ENCODE measurements around the gene LMF2. TPM values are rescaled to one million over a fixed set of nuclear protein-coding genes. Genes with fewer than 3 reads are reported as not detected.
"Not testable (repeated sequence)": the region's sequence is repeated elsewhere in the genome, so short reads cannot be mapped to it uniquely, and the experiment has no call there.

The LMF2 gene
- total RNA-seq, 1 experiment from 2014 or later = 54.2 TPM

DNA sequence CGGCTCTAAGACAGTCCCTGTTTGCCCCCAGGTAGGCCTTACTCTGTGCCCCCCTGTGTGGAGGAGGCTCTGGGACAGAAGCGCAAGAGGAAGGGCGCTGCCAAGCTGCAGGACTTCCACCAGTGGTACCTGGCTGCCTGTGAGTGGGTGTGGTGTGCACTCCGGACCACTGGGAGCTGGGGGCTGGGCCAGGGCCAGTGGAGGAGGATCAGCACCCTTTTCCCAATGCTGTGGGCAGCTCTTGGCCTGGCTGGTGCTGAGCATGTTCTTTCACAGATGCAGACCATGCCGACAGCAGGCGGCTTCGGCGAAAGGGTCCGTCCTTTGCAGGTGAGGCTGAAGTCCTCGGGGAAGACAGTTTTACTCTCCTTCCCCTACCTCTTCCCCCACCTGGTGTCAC lies 14.2 kb upstream of the LMF2 start:
- intact Hi-C loops (cut with micrococcal nuclease; ENCODE audit: unreplicated experiment) (no loop called here), in situ Hi-C loops (cut with HindIII; ENCODE audit: low pct_unique_long_range_greater_than_20kb, low sequenced_read_pairs) (no loop called here)
- CTCF ChIA-PET = no interaction called here
- Histone ChIP-seq H3K27ac (ENCODE audit: low read length) (no peak overlapping the region), H3K4me1 (ENCODE audit: control insufficient read depth, insufficient read depth, low read length) (no peaks in the 10 kb centered on the region), H3K4me3 (ENCODE audit: low read depth in 2 of 2, low read length in 2 of 2) (no peak overlapping the region), H3K9me3 (ENCODE audit: control insufficient read depth, insufficient read depth, low read depth, low read length) (no peaks in the 10 kb centered on the region), H3K36me3 (ENCODE audit: control insufficient read depth, insufficient read depth, low read length) (no peaks in the 10 kb centered on the region; the same call in 1 of the 2 replicates), H3K27me3 (ENCODE audit: control insufficient read depth, insufficient read depth, low read length) (no peaks in the 10 kb centered on the region)
- BruUV-seq (replicated peaks) = no TSS peak
- POLR2A ChIA-PET = no interaction called here
- DNase-seq (ENCODE audit: low read depth, low spot score) = no peak
- no peak for ATAC-seq
- no peak for TF ChIP-seq TCF7L2 (IDR thresholded peaks at IDR 0.05; ENCODE audit: low read depth, low read length)
- TF ChIP-seq, protein P1, sequence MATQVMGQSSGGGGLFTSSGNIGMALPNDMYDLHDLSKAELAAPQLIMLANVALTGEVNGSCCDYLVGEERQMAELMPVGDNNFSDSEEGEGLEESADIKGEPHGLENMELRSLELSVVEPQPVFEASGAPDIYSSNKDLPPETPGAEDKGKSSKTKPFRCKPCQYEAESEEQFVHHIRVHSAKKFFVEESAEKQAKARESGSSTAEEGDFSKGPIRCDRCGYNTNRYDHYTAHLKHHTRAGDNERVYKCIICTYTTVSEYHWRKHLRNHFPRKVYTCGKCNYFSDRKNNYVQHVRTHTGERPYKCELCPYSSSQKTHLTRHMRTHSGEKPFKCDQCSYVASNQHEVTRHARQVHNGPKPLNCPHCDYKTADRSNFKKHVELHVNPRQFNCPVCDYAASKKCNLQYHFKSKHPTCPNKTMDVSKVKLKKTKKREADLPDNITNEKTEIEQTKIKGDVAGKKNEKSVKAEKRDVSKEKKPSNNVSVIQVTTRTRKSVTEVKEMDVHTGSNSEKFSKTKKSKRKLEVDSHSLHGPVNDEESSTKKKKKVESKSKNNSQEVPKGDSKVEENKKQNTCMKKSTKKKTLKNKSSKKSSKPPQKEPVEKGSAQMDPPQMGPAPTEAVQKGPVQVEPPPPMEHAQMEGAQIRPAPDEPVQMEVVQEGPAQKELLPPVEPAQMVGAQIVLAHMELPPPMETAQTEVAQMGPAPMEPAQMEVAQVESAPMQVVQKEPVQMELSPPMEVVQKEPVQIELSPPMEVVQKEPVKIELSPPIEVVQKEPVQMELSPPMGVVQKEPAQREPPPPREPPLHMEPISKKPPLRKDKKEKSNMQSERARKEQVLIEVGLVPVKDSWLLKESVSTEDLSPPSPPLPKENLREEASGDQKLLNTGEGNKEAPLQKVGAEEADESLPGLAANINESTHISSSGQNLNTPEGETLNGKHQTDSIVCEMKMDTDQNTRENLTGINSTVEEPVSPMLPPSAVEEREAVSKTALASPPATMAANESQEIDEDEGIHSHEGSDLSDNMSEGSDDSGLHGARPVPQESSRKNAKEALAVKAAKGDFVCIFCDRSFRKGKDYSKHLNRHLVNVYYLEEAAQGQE (IDR thresholded peaks at IDR 0.05; ENCODE audit: insufficient read depth in 1 of 2, low read depth in 2 of 2, low read length in 1 of 2) = no peak
- TF ChIP-seq SIN3A (IDR thresholded peaks at IDR 0.05; ENCODE audit: borderline replicate concordance, insufficient read depth, low read depth, low read length) = no peak
- no peak for TF ChIP-seq POLR2AphosphoS5 (IDR thresholded peaks at IDR 0.05; ENCODE audit: low read depth, low read length)
- TF ChIP-seq, protein P2, sequence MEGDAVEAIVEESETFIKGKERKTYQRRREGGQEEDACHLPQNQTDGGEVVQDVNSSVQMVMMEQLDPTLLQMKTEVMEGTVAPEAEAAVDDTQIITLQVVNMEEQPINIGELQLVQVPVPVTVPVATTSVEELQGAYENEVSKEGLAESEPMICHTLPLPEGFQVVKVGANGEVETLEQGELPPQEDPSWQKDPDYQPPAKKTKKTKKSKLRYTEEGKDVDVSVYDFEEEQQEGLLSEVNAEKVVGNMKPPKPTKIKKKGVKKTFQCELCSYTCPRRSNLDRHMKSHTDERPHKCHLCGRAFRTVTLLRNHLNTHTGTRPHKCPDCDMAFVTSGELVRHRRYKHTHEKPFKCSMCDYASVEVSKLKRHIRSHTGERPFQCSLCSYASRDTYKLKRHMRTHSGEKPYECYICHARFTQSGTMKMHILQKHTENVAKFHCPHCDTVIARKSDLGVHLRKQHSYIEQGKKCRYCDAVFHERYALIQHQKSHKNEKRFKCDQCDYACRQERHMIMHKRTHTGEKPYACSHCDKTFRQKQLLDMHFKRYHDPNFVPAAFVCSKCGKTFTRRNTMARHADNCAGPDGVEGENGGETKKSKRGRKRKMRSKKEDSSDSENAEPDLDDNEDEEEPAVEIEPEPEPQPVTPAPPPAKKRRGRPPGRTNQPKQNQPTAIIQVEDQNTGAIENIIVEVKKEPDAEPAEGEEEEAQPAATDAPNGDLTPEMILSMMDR (IDR thresholded peaks at IDR 0.05) = no peak

DNA sequence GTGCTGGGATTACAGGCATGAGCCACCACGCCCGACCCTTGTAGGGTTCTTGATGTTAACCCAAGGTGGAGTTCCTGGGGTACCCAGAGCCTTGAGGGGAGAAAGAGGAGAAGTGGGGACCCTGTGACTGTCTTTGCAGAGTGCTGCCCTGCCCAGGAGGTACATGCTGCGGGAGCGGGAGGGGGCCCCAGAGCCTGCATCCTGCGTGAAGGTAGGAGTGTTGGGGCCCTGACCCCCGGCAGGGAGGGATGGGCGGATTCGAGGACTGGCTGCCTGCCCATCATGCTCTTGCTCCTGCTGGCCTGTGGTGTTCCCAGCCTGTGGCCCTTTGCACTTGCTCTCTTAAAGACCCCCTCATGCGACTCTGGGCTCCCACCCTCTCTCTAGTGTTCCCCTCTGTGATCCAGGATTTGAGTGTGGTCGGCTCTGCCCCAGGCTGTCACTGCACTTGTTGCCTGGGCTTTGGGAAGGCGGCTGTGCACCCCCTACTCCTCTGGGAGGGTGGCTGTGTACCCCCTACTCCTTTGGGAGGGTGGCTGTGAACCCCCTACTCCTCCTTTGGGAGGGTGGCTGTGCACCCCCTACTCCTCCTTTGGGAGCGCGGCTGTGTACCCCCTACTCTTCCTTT lies 13.4 kb upstream of the LMF2 start:
- H3K36me3 ChIP-seq (ENCODE audit: control insufficient read depth, insufficient read depth, low read length) = no peaks in the 10 kb centered on the region; the same call in 1 of the 2 replicates
- ATAC-seq (no peak), DNase-seq (ENCODE audit: low read depth, low spot score) (no peak)
- intact Hi-C loops (cut with micrococcal nuclease; ENCODE audit: unreplicated experiment) = no loop called here
- H3K27ac ChIP-seq (ENCODE audit: low read length) = no peak overlapping the region
- H3K4me3 ChIP-seq (ENCODE audit: low read depth in 2 of 2, low read length in 2 of 2) = no peak overlapping the region
- in situ Hi-C loops (cut with HindIII; ENCODE audit: low pct_unique_long_range_greater_than_20kb, low sequenced_read_pairs) = no loop called here
- H3K27me3 ChIP-seq (ENCODE audit: control insufficient read depth, insufficient read depth, low read length) = no peaks in the 10 kb centered on the region
- no peaks in the 10 kb centered on the region for H3K4me1 ChIP-seq (ENCODE audit: control insufficient read depth, insufficient read depth, low read length)
- no TSS peak for BruUV-seq (replicated peaks)
- no peaks in the 10 kb centered on the region for H3K9me3 ChIP-seq (ENCODE audit: control insufficient read depth, insufficient read depth, low read depth, low read length)
- POLR2A ChIA-PET = no interaction called here
- TF ChIP-seq POLR2AphosphoS5 (IDR thresholded peaks at IDR 0.05; ENCODE audit: low read depth, low read length) (no peak), TCF7L2 (IDR thresholded peaks at IDR 0.05; ENCODE audit: low read depth, low read length) (no peak)
- CTCF ChIA-PET = no interaction called here

DNA sequence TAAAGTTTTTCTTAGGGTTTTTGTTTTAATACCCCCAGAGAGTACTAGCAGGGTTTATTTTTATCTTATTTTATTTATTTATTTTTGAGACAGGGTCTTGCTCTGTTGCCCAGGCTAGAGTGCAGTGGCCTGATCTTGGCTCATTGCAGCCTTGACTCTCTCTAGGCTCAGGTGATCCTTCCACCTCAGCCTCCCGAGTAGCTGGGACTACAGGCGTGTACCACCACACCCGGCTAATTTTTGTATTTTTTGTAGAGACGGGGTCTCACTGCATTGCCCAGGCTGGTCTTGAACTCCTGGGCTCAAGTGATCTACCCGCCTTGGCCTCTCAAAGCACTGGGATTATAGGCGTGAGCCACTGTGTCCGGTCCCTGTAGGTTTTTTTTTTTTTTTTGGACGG lies 12.7 kb upstream of the LMF2 start:
- CTCF ChIA-PET; BruUV-seq (replicated peaks); DNase-seq (ENCODE audit: low read depth, low spot score); H3K27me3 ChIP-seq (ENCODE audit: control insufficient read depth, insufficient read depth, low read length); POLR2A ChIA-PET; H3K4me1 ChIP-seq (ENCODE audit: control insufficient read depth, insufficient read depth, low read length); in situ Hi-C loops (cut with HindIII; ENCODE audit: low pct_unique_long_range_greater_than_20kb, low sequenced_read_pairs); ATAC-seq; H3K4me3 ChIP-seq (ENCODE audit: low read depth in 2 of 2, low read length in 2 of 2); intact Hi-C loops (cut with micrococcal nuclease; ENCODE audit: unreplicated experiment); H3K36me3 ChIP-seq (ENCODE audit: control insufficient read depth, insufficient read depth, low read length); H3K9me3 ChIP-seq (ENCODE audit: control insufficient read depth, insufficient read depth, low read depth, low read length); H3K27ac ChIP-seq (ENCODE audit: low read length): not testable (repeated sequence)
